ENCODE results near the gene THAP12. TPM values are rescaled to one million over a fixed set of nuclear protein-coding genes. Genes with fewer than 3 reads are reported as not detected.
"Not testable (repeated sequence)": the region's sequence is repeated elsewhere in the genome, so short reads cannot be mapped to it uniquely, and the experiment has no call there.

THAP12 gene
- polyA plus RNA-seq, 1 experiment = 15.5 TPM

DNA sequence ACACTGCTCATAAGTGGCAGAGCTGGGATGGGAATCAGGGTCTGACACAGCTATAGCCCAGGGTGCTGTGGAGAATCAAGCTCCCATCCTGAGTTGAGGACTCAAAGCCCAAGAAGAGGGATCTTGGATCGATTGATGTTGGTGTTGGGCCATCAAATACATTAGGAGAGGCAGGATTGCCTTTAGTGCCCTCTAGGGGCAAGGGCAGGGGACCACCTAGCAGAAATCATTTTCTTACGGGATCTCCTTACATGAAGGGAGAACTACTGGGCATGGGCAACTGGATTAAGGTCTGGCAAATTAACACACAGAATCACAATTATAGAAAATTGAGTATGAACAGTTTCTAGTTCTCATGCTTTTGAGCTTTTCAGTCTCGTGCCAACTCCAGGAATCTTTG, 39.0 kb upstream of the THAP12 start:
- no peaks in the 10 kb centered on the region for H3K36me3 ChIP-seq (ENCODE audit: control insufficient read depth, insufficient read depth, low read length)
- CTCF ChIA-PET = interaction anchor here (0.7 to 1.5 kb wide), 3 partner anchors 9 to 23 kb away, joined by 3 to 5 read pairs (median 3); no protein-coding TSS in a partner anchor
- peak; percentile 29; the same call in 1 of the 2 replicates for TF ChIP-seq CTCF (IDR thresholded peaks at IDR 0.05; ENCODE audit: insufficient read depth, low read depth, low read length)
- H3K27me3 ChIP-seq (ENCODE audit: control insufficient read depth, insufficient read depth, low read length) = peaks cover 9% of the 10 kb centered on the region
- no peak for DNase-seq (ENCODE audit: low read depth)
- H3K4me3 ChIP-seq (ENCODE audit: low read depth, low read length) = no peak overlapping the region
- POLR2A ChIA-PET = interaction anchor here (0.5 kb wide), 1 partner anchor 125 kb away, joined by 20 read pairs; no protein-coding TSS in a partner anchor

- no peak for TF ChIP-seq CTCF (IDR thresholded peaks at IDR 0.05; ENCODE audit: insufficient read depth, low read depth, low read length)
- DNase-seq (ENCODE audit: low read depth) = no peak
- ChIA-PET POLR2A (no interaction called here), CTCF (no interaction called here)
- no peak overlapping the region for H3K4me3 ChIP-seq (ENCODE audit: low read depth, low read length)
- no peaks in the 10 kb centered on the region for H3K36me3 ChIP-seq (ENCODE audit: control insufficient read depth, insufficient read depth, low read length)
- peaks cover 7% of the 10 kb centered on the region; the same call in 1 of the 2 replicates for H3K27me3 ChIP-seq (ENCODE audit: control insufficient read depth, insufficient read depth, low read length)
Measured at GRCh38 chr11:76415073-76415472, 34.1 kb upstream of the THAP12 start.

- Histone ChIP-seq H3K36me3 (ENCODE audit: control insufficient read depth, insufficient read depth, low read length) (no peaks in the 10 kb centered on the region), H3K27me3 (ENCODE audit: control insufficient read depth, insufficient read depth, low read length) (peaks cover 7% of the 10 kb centered on the region), H3K4me3 (ENCODE audit: low read depth, low read length) (no peak overlapping the region)
- DNase-seq (ENCODE audit: low read depth) = no peak
- CTCF ChIA-PET = interaction anchor here (1.0 to 1.7 kb wide), 2 partner anchors 17 to 30 kb away, joined by 3 to 4 read pairs; partner anchors contain the start of genes GVQW3 and THAP12
- POLR2A ChIA-PET = no interaction called here
- TF ChIP-seq CTCF (IDR thresholded peaks at IDR 0.05; ENCODE audit: insufficient read depth, low read depth, low read length) = no peak
Measured at GRCh38 chr11:76410851-76411357, 30.0 kb upstream of the THAP12 start.

- H3K27me3 ChIP-seq (ENCODE audit: control insufficient read depth, insufficient read depth, low read length) = peaks cover 7% of the 10 kb centered on the region
- POLR2A ChIA-PET = no interaction called here
- no peak for TF ChIP-seq CTCF (IDR thresholded peaks at IDR 0.05; ENCODE audit: insufficient read depth, low read depth, low read length)
- DNase-seq (ENCODE audit: low read depth) = no peak
- no peak overlapping the region for H3K4me3 ChIP-seq (ENCODE audit: low read depth, low read length)
- no peaks in the 10 kb centered on the region for H3K36me3 ChIP-seq (ENCODE audit: control insufficient read depth, insufficient read depth, low read length)
- CTCF ChIA-PET = no interaction called here
Measured at GRCh38 chr11:76408171-76408965, 27.4 kb upstream of the THAP12 start.

DNA sequence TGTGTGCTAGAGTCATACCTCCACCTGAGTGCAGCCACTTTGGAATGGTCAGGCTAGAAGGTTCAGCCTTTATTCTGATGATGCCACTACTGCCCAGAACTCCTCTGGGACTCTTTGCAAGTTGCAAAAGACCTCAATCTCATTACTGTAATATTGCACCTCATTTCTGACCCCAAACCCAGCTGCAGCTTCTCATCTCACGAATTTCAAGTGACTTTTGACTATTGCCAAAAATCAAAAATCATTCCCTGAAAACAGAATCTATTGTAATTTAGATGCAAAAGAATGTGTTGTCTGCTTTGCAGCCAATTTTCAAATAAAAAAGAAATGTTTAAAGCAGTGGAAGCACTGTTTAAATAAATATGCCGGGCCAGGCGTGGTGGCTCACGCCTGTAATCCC, 25.4 kb upstream of the THAP12 start:
- DNase-seq (ENCODE audit: low read depth) = no peak
- Histone ChIP-seq H3K36me3 (ENCODE audit: control insufficient read depth, insufficient read depth, low read length) (no peaks in the 10 kb centered on the region), H3K4me3 (ENCODE audit: low read depth, low read length) (no peak overlapping the region), H3K27me3 (ENCODE audit: control insufficient read depth, insufficient read depth, low read length) (peaks cover under 1% of the 10 kb centered on the region; the same call in 1 of the 2 replicates)
- ChIA-PET CTCF (no interaction called here), POLR2A (no interaction called here)
- no peak for TF ChIP-seq CTCF (IDR thresholded peaks at IDR 0.05; ENCODE audit: insufficient read depth, low read depth, low read length)

- CTCF ChIA-PET; POLR2A ChIA-PET; DNase-seq (ENCODE audit: low read depth); H3K36me3 ChIP-seq (ENCODE audit: control insufficient read depth, insufficient read depth, low read length); H3K27me3 ChIP-seq (ENCODE audit: control insufficient read depth, insufficient read depth, low read length); H3K4me3 ChIP-seq (ENCODE audit: low read depth, low read length): not testable (repeated sequence)
Measured at GRCh38 chr11:76401484-76401883, 20.6 kb upstream of the THAP12 start.

All from BJ (cell line).